Gastroesophageal sphincter (tissue), 4 donors: ENCODE data around the gene ZIC2. TPM values are rescaled to one million over a fixed set of nuclear protein-coding genes. Genes with fewer than 3 reads are reported as not detected.

Experiments
- ATAC-seq: fragments of 150-250 bp; one replicate; pipeline ENCODE4 v1.9.1; 2016; ENCODE audit warnings: mild to moderate bottlenecking, moderate library complexity
- H3K27ac ChIP-seq, 4 donors: fragments of 200-600 bp; sonication (generic) in 3 of 4; 1 replicate in 3 of 4; 2 replicates in 1 of 4; pipeline ENCODE4 v1.5.1; 2016 to 2019
- H3K27me3 ChIP-seq: fragments of 200-600 bp; sonication (generic); one replicate; pipeline ENCODE4 v1.5.1; 2019
- H3K36me3 ChIP-seq, 2 donors: fragments of 200-600 bp; sonication (generic); one replicate each; pipeline ENCODE4 v1.5.1; 2019; ENCODE audit warnings: control low read depth in 1 of 2
- H3K4me1 ChIP-seq, 3 donors: fragments of 200-600 bp; sonication (generic); 1 replicate in 2 of 3; 2 replicates in 1 of 3; pipeline ENCODE4 v1.5.1; 2016 to 2019; ENCODE audit warnings: control low read depth in 2 of 3
- H3K4me3 ChIP-seq, 2 donors: fragments of 200-600 bp; sonication (generic); one replicate each; pipeline ENCODE4 v1.5.1; 2019; ENCODE audit warnings: mild to moderate bottlenecking in 1 of 2, moderate library complexity in 1 of 2
- H3K9me3 ChIP-seq, 3 donors: fragments of 200-600 bp; sonication (generic); one replicate each; pipeline ENCODE4 v1.5.1; 2017 to 2019; ENCODE audit warnings: control low read depth in 2 of 3
- CTCF ChIP-seq, 4 experiments: fragments of 200-600 bp in 2 of 4; fragments of 450-650 bp in 2 of 4; sonication (generic) in 1 of 4; IDR thresholded peaks; one replicate each; pipeline ENCODE4 v1.5.1; 2017 to 2019; ENCODE audit warnings: antibody characterized with exemption in 4 of 4, mild to moderate bottlenecking in 2 of 4, moderate library complexity in 2 of 4
- EP300 ChIP-seq: sonication (generic); formaldehyde crosslinking; IDR thresholded peaks from one replicate; pipeline ENCODE4 v1.6.1; 2017; ENCODE audit warnings: antibody characterized with exemption, mild to moderate bottlenecking
- POLR2A ChIP-seq, 2 donors: fragments of 450-650 bp; IDR thresholded peaks; one replicate each; pipeline ENCODE4 v1.6.1; 2017; ENCODE audit warnings: antibody characterized with exemption in 2 of 2, mild to moderate bottlenecking in 2 of 2, moderate library complexity in 1 of 2
- POLR2AphosphoS5 ChIP-seq: sonication (generic); formaldehyde crosslinking; IDR thresholded peaks from one replicate; pipeline ENCODE4 v1.6.1; 2017; ENCODE audit warnings: antibody characterized with exemption
- WGBS, 2 donors: methylation state at CpG; one replicate each; pipeline ENCODE4 v1.1.5; 2018; ENCODE audit warnings: low coverage in 1 of 2; 5-methylcytosine and 5-hydroxymethylcytosine counted together
- total RNA-seq, 4 donors: library from RNA; depleted of rRNA; stranded (reverse); fragments of >200 nt; gene quantifications; one replicate each; pipeline ENCODE4 v1.1.0, GENCODE V29; 2016

Gene ZIC2
- total RNA-seq, 4 donors from 2014 or later: not detected

GRCh38 chr13:99955107-99955746 is 26.4 kb upstream of the ZIC2 start:
- Histone ChIP-seq H3K9me3 (no peaks in the 10 kb centered on the region), H3K4me3 (peak overlapping the region in 1 of 2 donors; percentile 38), H3K4me1 (peaks cover 0 to 44% (median 23%) of the 10 kb centered on the region in 3 donors), H3K27me3 (peaks cover 100% of the 10 kb centered on the region), H3K27ac (no peak overlapping the region), H3K36me3 (no peaks in the 10 kb centered on the region)
- 51% methylated on average over 10 of the region's 21 CpGs; no CpG with 5 or more reads in 1 of the 2 donors for WGBS, 2 donors
- no peak for ATAC-seq
- TF ChIP-seq POLR2A (IDR thresholded peaks at IDR 0.05) (no peak), POLR2AphosphoS5 (no peak), CTCF (IDR thresholded peaks at IDR 0.05) (no peak), EP300 (no peak)

- no peaks in the 10 kb centered on the region for H3K9me3 ChIP-seq
- no peaks in the 10 kb centered on the region for H3K36me3 ChIP-seq
- 1% methylated on average over 20 of the region's 57 CpGs; no CpG with 5 or more reads in 1 of the 2 donors for WGBS, 2 donors
- H3K4me1 ChIP-seq: peaks cover 0 to 46% (median 24%) of the 10 kb centered on the region in 3 donors
- peaks cover 100% of the 10 kb centered on the region for H3K27me3 ChIP-seq
- TF ChIP-seq CTCF (IDR thresholded peaks at IDR 0.05) (no peak), EP300 (no peak), POLR2A (IDR thresholded peaks at IDR 0.05) (no peak), POLR2AphosphoS5 (no peak)
- no peak for ATAC-seq
- H3K27ac ChIP-seq: no peak overlapping the region
- peak overlapping the region in 1 of 2 donors; percentile 38 for H3K4me3 ChIP-seq
Observed at GRCh38 chr13:99955747-99956472, 25.7 kb upstream of the ZIC2 start.

GRCh38 chr13:99956473-99957349 is 24.9 kb upstream of the ZIC2 start:
- WGBS, 2 donors: 0 to 7% methylated on average over 9 to 13 of the region's 68 CpGs
- Histone ChIP-seq H3K27me3 (peaks cover 100% of the 10 kb centered on the region), H3K4me3 (peak overlapping the region in 1 of 2 donors; percentile 38), H3K36me3 (no peaks in the 10 kb centered on the region), H3K9me3 (no peaks in the 10 kb centered on the region), H3K27ac (no peak overlapping the region), H3K4me1 (peaks cover 0 to 46% (median 24%) of the 10 kb centered on the region in 3 donors)
- TF ChIP-seq EP300 (no peak), CTCF (IDR thresholded peaks at IDR 0.05) (no peak), POLR2AphosphoS5 (no peak), POLR2A (IDR thresholded peaks at IDR 0.05) (no peak)
- ATAC-seq: no peak

- ATAC-seq: no peak
- H3K4me1 ChIP-seq: peaks cover 0 to 46% (median 24%) of the 10 kb centered on the region in 3 donors
Observed at GRCh38 chr13:99958406-99959126, 23.0 kb upstream of the ZIC2 start.

More at GRCh38 chr13:99958406-99959126, 23.0 kb upstream of the ZIC2 start:
- Histone ChIP-seq H3K36me3 (no peaks in the 10 kb centered on the region), H3K9me3 (no peaks in the 10 kb centered on the region), H3K27ac (no peak overlapping the region), H3K4me3 (no peak overlapping the region), H3K27me3 (peaks cover 100% of the 10 kb centered on the region)
- TF ChIP-seq POLR2AphosphoS5 (no peak), CTCF (IDR thresholded peaks at IDR 0.05) (no peak), EP300 (no peak), POLR2A (IDR thresholded peaks at IDR 0.05) (no peak)
- 4 to 9% methylated on average over 12 of the region's 35 CpGs for WGBS, 2 donors
